Cardiac fibroblast (primary cell): ENCODE measurements around the gene PDGFRB.

ENCODE experiments used
- DNase-seq, 2 donors: peaks; one replicate each; pipeline versions ENCODE4 v3.0.0 to v3.0.0-alpha.2; 2010; ENCODE audit warnings: low read depth in 2 of 2
- H3K4me3 ChIP-seq, 2 donors: replicated peaks in 1 of 2; 1 replicate in 1 of 2; 2 replicates in 1 of 2; pipeline ENCODE4 v1.5.1; 2011; ENCODE audit warnings: low read depth in 2 of 2, low read length in 2 of 2, mild to moderate bottlenecking in 2 of 2, moderate library complexity in 1 of 2
- CTCF ChIP-seq: IDR thresholded peaks from one replicate; pipeline ENCODE4 v1.5.1; 2011; ENCODE audit warnings: low read depth, mild to moderate bottlenecking, low read length, inconsistent platforms

The PDGFRB gene

DNA sequence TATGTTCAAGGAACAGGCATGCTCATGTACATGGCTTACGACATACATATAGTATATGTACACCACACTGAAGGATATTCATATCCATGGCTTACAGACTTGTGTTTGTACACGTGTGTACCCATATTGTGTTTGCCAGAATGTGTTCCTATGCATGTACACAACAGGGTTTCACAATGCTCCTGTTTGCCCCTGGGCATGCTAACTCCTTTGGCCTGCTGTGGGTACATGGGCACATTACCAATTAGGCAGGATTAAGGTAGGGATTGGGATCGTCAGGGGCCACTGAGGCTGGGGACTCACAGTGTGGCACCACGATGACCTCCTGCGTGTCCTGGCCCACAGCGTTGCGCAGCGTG lies 26.2 kb downstream of the PDGFRB start:
- DNase-seq, result no peak
- H3K4me3 ChIP-seq, result no peak overlapping the region
- TF ChIP-seq CTCF, result no peak

DNA sequence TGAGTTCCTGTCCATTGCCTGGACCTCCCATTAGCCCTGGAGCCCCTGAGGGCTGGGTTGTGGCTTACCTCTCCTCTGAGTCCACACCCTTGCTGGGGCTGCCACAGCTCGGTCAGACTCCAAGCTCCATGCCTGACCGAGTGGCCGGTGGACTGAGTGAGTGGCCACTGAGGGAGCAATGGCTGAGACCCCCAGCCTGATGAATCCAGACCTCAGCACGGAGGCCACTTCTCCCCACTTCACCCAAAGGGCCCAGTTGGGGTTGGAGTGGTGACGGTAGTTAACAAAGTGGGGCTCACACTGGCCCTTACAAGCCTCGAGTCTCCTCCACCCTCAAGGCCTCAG lies 28.8 kb downstream of the PDGFRB start:
- no peak for DNase-seq
- no peak for TF ChIP-seq CTCF
- H3K4me3 ChIP-seq, result no peak overlapping the region

DNA sequence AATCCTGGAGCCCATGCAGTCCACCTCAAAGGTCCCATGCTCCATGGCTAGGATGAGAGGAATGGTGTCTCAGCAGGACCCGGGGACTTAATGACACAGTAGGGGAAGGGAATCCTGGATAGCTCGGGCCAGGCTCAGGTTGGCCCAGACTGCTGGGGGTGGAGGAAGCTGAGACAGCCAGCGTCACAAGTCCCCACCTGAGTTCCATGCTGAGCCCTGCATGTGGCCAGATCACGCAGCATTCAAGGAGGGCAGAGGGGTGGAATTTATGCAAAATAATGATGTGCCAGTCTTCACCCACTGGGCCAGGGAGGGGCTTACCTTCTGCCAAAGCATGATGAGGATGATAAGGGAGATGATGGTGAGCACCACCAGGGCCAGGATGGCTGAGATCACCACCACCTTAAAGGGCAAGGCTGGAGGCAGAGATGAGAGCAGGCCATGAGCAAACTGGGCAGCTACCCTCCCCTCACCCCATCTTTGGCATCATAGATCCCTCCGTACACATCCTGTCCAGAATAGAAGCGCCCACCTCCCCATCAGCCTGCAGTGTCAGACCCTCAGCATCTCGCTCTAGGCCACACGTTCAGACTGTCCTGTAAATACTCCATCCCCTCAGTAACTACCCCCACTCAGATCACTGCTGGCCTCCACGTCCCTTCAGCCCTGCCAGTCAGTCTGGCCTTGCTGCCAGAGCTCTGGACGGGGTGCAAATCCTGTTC lies 29.3 kb downstream of the PDGFRB start:
- DNase-seq, result no peak
- no peak for TF ChIP-seq CTCF
- no peak overlapping the region for H3K4me3 ChIP-seq

DNA sequence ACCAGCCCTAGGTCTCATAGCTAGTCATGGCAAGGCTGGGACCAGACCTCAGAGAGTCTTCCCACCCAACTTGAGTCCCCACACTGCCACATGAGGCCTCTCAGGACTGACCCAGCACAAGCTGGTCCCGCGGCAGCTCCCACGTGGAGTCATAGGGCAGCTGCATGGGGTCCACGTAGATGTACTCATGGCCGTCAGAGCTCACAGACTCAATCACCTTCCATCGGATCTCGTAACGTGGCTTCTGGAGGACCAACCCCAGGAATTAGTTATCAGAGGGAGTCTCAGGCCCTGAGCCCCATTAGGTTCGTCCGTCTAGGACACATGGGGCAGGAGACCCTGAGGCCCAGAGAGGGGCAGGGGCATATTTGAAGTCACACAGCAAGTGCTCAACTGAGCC lies 30.3 kb downstream of the PDGFRB start:
- no peak for TF ChIP-seq CTCF
- no peak overlapping the region for H3K4me3 ChIP-seq
- no peak for DNase-seq

DNA sequence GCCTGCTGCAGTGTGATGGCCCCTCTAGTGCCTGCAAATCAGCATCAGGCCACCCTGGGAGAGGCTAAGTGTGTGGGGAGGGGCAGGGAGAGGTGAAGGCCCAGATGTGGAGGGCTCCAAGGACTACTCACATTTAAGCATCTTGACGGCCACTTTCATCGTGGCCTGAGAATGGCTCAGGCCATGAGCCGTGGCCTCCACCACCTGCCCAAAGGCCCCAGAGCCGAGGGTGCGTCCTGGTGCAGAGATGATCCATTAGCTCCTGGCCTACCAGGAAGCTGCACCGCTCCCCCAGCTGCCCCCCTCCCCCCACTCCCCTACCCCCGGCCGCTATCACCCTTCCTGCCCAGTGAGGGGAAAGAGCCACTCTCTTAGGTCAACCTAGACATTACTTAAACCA lies 31.0 kb downstream of the PDGFRB start:
- no peak for DNase-seq
- no peak for TF ChIP-seq CTCF
- H3K4me3 ChIP-seq, result no peak overlapping the region

DNA sequence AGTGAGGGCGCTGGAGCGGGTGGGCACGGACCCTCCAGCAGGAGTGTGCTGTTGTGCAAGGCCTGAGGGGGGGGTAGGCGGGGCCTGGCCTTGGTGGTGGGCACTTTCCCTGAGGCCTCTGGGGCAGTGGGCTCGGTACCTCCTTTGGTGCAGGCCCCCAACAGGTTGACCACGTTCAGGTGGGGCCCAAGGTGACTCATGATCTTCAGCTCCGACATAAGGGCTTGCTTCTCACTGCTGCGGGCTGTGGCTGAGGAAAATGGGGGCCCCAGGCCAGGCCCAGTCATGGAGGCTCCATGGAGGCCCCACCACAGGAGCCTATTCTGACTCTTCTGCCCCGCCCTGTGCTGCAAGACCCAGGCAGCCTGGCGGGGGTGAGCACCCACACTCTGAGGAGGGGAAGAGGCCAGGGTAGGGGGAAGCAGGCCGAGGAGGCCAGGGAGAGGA lies 31.5 kb downstream of the PDGFRB start:
- TF ChIP-seq CTCF, result no peak
- H3K4me3 ChIP-seq, result no peak overlapping the region
- DNase-seq, result no peak

DNA sequence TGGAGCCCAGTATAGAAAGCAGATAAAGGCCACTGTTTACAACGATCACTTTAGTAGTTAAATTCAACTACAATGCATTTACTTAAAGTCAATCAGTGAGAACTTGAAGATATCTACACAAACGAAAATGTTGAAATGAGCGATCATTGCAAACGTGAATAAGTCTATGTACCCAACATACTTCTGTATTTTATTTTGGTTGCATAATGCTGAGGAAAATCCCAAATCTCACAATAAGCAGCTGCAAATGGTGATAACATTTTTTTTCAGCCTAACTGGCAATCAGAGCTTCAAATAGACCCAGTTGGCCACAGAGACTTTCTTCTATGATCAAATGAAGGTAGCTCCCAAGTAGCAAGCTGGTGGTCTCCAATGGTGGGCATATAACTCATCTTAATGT lies 32.1 kb downstream of the PDGFRB start:
- H3K4me3 ChIP-seq, result no peak overlapping the region
- TF ChIP-seq CTCF, result no peak
- no peak for DNase-seq
